Ishikawa (cell line): ENCODE data around the gene SNRPB2.

Source experiments
- CEBPB ChIP-seq: IDR thresholded peaks from 2 replicates; pipeline ENCODE4 v1.6.1; 2012
- CREB1 ChIP-seq: IDR thresholded peaks from 2 replicates; pipeline ENCODE4 v1.6.1; 2012; ENCODE audit warnings: low read depth
- FOXM1 ChIP-seq: IDR thresholded peaks from 2 replicates; pipeline ENCODE4 v1.6.1; 2012; ENCODE audit warnings: low read depth, borderline replicate concordance
- MAX ChIP-seq: IDR thresholded peaks from 2 replicates; pipeline ENCODE4 v1.6.1; 2012
- TF ChIP-seq, protein P1 (sequence below): IDR thresholded peaks from 2 replicates; pipeline ENCODE4 v1.6.1; 2012; ENCODE audit warnings: low read depth, mild to moderate bottlenecking

- TF ChIP-seq CEBPB (no peak), MAX (no peak), CREB1 (no peak), FOXM1 (no peak)
- TF ChIP-seq, protein P1, sequence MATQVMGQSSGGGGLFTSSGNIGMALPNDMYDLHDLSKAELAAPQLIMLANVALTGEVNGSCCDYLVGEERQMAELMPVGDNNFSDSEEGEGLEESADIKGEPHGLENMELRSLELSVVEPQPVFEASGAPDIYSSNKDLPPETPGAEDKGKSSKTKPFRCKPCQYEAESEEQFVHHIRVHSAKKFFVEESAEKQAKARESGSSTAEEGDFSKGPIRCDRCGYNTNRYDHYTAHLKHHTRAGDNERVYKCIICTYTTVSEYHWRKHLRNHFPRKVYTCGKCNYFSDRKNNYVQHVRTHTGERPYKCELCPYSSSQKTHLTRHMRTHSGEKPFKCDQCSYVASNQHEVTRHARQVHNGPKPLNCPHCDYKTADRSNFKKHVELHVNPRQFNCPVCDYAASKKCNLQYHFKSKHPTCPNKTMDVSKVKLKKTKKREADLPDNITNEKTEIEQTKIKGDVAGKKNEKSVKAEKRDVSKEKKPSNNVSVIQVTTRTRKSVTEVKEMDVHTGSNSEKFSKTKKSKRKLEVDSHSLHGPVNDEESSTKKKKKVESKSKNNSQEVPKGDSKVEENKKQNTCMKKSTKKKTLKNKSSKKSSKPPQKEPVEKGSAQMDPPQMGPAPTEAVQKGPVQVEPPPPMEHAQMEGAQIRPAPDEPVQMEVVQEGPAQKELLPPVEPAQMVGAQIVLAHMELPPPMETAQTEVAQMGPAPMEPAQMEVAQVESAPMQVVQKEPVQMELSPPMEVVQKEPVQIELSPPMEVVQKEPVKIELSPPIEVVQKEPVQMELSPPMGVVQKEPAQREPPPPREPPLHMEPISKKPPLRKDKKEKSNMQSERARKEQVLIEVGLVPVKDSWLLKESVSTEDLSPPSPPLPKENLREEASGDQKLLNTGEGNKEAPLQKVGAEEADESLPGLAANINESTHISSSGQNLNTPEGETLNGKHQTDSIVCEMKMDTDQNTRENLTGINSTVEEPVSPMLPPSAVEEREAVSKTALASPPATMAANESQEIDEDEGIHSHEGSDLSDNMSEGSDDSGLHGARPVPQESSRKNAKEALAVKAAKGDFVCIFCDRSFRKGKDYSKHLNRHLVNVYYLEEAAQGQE, result no peak
Observed at GRCh38 chr20:16692442-16692841, 37.4 kb upstream of the SNRPB2 start.
